T-helper 2 cell (primary cell): ENCODE measurements around the gene CHD6.

Experiments used
- DNase-seq, 5 experiments: peaks; one replicate each; pipeline versions ENCODE4 v3.0.0 to v3.0.0-alpha.2; 2012 to 2022
- total RNA-seq, 2 donors: gene quantifications; one replicate each; lab custom pipeline; 2026; lab: John Stamatoyannopoulos, UW

The CHD6 gene
- total RNA-seq, result 162 to 174 reads per million in 2 donors

- DNase-seq, result peak; percentile 95 to 99 (median 98)
Measured at GRCh38 chr20:41617902-41618806, at the start of gene CHD6. CHD6 (minus strand) TSS chr20:41618377; CDS start chr20:41551337, 67,040 bp downstream.

GRCh38 chr20:41664584-41664983 is 46.4 kb upstream of the CHD6 start:
- DNase-seq, result no peak

- DNase-seq, result no peak
Measured at GRCh38 chr20:41657655-41658054, 39.5 kb upstream of the CHD6 start.

- no peak for DNase-seq
Measured at GRCh38 chr20:41655962-41656618, 37.9 kb upstream of the CHD6 start.

- DNase-seq, result no peak
Measured at GRCh38 chr20:41654884-41655283, 36.7 kb upstream of the CHD6 start.

GRCh38 chr20:41654292-41654691 is 36.1 kb upstream of the CHD6 start:
- DNase-seq, result no peak

- no peak for DNase-seq
Measured at GRCh38 chr20:41650231-41650948, 32.2 kb upstream of the CHD6 start.

GRCh38 chr20:41649489-41649888 is 31.3 kb upstream of the CHD6 start:
- no peak for DNase-seq

- DNase-seq, result no peak
Measured at GRCh38 chr20:41645372-41645771, 27.2 kb upstream of the CHD6 start.

- no peak for DNase-seq
Measured at GRCh38 chr20:41643504-41643938, 25.3 kb upstream of the CHD6 start.

- no peak for DNase-seq
Measured at GRCh38 chr20:41639630-41640029, 21.5 kb upstream of the CHD6 start.

GRCh38 chr20:41638456-41638855 is 20.3 kb upstream of the CHD6 start:
- DNase-seq, result no peak

GRCh38 chr20:41635158-41635557 is 17.0 kb upstream of the CHD6 start:
- no peak for DNase-seq

- DNase-seq, result peak in 1 of 5 experiments; percentile 29
Measured at GRCh38 chr20:41632896-41633295, 14.7 kb upstream of the CHD6 start.

- no peak for DNase-seq
Measured at GRCh38 chr20:41631826-41632225, 13.6 kb upstream of the CHD6 start.

GRCh38 chr20:41630846-41631245 is 12.7 kb upstream of the CHD6 start:
- DNase-seq, result no peak

GRCh38 chr20:41627611-41628244 is 9.6 kb upstream of the CHD6 start:
- DNase-seq, result no peak

- no peak for DNase-seq
Measured at GRCh38 chr20:41627001-41627495, 8.9 kb upstream of the CHD6 start.

GRCh38 chr20:41623625-41624375 is 5.6 kb upstream of the CHD6 start:
- no peak for DNase-seq

GRCh38 chr20:41622584-41622983 is 4.4 kb upstream of the CHD6 start:
- no peak for DNase-seq

- DNase-seq, result no peak
Measured at GRCh38 chr20:41621971-41622370, 3.8 kb upstream of the CHD6 start.

GRCh38 chr20:41621421-41621820 is 3.2 kb upstream of the CHD6 start:
- no peak for DNase-seq
